DMS153 treated with DMSO at 0.1 percent for 48 hours (cell line): ENCODE data around the gene RAB23.
A peak's percentile ranks its signal among the peaks of the same experiment; 100 is the strongest.
"Not testable (repeated sequence)": the region's sequence is repeated elsewhere in the genome, so short reads cannot be mapped to it uniquely, and the experiment has no call there.

Source experiments
- DNase-seq: peaks from one replicate; lab custom pipeline; 2025; ENCODE audit not compliant: unreplicated experiment; lab: John Stamatoyannopoulos, UW

Gene RAB23

DNA sequence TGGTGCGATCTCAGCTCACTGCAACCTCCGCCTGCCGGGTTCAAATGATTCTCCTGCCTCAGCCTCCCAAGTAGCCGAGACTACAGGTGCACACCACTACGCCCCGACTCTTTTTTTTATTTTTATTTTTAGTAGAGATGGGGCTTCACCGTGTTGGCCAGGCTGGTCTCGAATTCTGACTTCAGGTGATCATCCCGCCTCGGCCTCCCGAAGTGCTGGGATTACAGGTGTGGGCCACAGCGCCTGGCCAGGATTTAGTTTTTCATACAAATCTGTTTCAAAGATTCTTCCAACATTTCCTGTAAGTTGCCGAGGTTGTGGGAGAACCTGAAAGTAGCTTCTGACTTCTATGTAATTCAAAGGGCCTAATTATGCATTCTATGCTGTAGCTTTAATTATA lies 21.4 kb upstream of the RAB23 start:
- DNase-seq: not testable (repeated sequence)

DNA sequence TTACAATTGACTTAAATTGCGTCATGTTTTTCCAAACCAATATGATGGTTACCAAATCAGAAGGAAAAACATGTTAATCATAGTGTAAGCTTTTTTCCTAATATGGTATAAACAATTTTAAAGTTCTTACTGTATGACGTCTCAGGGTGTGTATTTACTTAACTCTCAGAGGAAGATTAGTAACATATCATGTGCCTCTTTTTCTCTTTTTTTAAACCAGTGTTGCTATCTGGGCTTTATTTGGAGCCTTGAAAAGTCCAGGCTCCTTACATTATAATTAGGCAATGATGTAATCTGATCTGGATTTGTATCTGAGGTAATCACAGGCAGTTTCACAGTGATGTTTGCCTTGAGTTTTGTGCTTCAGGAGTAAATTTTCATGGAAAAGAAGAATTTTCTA lies 20.4 kb upstream of the RAB23 start:
- no peak for DNase-seq

DNA sequence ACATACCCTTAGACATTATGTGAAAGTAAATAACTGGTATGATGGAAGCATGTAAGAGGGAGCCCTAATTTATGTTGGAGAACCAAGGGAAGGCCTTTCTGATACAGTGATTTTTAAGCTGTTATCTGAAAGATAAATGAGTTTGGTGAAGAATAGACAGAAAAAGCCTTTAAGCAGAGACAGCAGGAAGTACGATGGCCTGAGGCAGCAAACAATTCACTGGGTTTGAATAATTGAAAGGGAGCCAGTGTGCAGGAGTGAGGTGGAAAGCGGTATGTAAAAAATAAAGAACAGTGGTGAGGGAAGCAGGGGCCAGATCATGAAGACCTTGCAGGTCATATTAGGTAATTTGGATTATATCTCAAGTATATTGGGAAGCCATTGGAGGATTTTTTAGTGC lies 4.1 kb upstream of the RAB23 start:
- DNase-seq: no peak

DNA sequence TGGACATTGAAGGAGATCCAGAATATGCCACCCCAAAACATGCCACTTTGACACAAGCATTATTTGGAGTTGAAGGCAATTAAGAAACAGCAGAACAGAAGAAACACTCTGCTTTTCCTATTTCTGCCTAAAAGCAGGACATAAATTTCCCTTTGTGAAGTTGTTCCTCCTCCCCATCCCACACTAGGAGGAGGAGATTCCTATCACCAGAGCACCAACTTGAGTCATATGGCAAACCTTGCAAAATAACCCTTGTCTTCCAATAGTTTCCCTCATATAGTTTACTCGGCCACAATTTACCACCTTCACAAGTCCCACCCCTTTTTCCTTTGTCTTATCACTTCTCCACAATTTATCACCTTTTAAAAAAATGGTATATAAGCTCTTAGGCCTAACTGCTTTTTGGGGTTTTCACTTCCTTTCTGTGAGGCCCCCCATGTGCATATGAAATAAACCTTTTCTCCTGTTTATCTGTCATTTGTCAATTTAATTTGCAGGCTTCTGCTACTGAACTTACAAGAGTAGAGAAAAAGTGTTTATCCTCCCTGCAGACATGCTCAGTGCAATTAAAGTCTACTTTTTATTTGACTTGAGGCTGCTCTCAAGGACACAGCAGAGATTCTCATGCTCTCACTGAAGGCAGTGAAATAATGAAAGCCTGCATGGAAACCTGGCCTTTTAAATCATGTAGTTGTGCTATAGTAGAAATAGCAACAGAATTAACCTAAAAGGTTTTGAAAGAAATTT lies 2.8 kb upstream of the RAB23 start:
- no peak for DNase-seq

DNA sequence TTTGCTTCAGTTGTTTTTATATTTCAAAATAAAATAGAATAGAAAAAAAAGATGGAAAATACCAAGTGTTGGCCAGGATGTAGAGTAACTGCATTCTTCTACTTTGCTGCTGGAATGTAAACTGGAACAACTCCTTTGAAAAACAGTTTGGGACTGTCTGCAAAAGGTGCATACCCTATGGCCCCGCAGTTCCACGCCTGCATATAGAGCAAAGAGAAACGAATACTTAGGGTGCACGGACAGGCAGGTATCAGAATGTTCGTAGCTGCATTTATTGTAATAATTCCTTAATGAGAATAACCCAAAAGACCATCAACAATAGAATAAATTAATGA lies 603 bp upstream of the RAB23 start:
- DNase-seq: no peak

DNA sequence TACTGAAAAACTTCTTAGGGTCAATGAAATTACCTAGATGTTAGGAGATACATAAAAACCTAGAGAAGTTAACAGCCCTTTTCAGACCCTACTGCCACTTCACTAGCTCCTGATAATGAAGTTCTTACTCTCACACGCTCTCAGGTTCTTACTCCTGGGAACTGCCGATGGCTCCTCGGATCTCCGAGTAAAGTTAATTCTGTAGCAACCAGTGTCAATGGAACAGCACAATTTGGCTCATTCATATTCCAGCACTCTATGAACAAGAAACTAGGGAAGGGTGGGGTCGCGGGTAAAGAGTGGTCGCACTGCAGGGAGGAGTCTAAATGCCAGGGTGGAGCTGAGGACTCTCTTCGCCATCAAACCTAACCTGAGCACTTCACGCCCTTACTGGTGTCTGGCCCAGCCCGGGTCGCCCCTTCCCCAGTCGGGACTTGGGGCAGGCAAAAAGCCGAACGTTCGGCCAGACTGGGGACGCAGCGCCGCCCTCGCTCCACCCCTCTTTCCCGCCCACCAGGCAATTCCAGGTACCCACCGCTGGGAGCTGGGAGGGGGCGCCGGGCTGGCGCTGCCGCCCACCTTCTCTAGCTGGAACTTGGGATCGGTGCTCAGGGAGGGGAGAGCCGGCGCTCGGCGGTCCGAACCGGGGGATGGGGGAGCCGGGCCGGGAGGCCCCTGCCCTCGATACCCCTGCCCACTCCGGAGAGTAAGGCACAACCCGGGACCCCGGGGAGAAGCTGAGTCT lies 744 bp downstream of the RAB23 start:
- peak; percentile 34 for DNase-seq

DNA sequence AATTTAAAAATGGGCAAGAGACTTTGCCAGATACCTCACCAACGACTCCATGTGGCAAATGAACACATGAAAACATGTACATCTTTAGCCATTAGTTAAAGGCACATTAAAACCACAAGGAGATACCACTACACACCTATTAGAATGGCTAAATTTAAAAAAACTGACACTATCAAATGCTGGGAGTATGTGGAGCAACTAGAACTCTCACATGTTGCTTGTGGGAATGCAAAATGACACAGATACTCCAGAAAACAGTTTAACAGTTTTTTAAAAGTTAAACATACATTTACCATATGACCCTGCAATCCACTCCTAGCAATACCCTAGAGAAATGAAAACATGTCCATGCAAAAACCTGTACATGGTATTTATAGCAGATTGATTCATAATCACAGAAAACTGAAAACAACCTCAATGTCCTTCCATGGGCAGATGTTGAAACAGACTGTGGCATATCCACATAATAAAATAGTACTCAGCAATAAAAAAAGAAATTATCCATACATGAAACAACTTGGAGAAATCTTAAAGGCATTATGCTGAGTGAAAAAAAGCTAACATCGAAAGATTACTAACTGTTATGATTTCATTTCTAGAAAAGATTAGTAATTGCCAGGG lies 1.9 kb downstream of the RAB23 start:
- DNase-seq: no peak

DNA sequence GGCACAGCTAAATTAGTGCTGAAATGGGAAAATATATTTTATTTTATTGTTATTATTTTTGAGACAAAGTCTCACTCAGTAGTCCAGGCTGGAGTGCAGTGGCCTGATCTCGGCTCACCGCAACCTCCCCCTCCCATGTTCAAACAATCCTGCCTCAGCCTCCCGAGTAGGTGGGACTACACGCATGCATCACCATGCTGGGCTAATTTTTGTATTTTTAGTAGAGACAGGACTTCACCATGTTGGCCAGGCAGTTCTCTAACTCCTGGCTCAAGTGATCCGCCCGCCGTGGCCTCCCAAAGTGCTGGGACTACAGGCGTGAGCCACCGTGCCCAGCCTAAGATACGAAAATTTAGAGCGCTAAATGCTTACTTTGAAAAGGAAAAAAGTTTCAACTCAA lies 4.8 kb downstream of the RAB23 start:
- no peak for DNase-seq

DNA sequence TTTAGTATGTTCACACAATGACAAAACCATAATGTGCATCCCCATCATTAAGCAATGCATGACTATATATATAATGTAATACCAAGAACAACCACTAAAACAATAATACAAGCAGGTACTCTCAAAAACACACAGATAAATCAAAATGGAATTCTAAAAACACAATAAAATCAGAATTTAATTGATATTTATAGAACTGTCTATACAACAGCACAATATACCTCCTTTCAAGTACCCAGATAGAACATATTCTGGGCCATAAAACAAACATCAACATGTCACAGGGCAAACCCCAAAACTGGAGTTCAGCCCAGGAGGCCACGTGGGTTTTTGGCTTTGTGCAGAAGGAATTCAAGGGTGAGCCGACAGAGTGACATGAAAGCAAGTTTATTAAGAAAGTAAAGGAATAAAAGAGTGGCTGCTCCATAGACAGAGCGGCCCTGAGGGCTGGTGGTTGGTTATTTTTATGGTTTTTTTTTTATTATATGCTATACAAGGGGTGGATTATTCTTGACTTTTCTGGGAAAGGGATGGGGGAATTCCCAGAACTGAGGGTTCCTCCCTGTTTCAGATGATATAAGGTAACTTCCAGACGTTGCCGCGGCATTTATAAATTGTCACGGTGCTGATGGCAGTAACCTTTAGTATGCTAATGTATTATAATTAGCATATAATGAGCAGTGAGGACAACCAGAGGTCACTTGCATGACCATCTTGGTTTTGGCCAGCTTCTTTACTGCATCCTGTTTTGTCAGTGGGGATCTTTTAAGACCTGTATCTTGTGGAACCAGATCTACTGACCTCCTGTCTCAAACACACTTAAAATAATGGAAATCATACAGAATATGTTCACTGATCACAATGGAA lies 5.6 kb downstream of the RAB23 start:
- DNase-seq: no peak

DNA sequence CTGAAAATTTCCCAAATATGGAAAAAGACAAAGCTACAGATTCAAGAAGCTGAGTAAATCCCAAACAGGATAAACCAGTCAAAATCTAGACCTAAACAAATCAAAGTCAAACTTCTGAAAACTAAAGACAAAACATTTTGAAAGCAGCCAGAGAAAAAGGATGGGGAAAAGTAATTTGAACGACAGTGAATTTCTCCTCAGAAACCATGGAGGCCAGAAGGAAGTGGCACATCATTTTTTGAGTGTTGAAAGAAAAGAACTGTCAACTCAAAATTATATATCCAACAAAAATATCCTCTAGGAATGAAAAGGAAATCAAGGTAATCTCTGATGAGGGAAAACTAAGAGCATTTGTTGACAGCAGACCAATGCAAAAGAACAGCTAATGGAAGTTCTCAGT lies 6.8 kb downstream of the RAB23 start:
- no peak for DNase-seq

DNA sequence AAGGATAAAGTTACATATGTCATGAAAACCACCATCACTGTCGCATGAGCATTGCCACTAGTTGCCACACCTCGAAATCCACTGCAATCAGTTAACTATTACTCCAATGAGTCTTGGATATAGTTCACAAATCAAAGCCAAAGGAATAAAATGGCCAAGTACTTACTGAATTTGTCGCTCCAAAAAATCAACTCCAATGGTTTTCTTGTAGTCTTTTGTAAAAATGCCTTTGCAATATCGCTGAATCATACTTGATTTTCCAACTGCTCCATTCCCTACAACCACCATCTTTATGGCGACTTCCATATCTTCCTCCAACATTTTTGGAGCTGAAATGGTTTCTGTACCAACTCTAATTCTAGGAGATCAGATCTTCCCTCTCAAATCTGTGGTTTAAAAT lies 12.0 kb downstream of the RAB23 start:
- DNase-seq: no peak

DNA sequence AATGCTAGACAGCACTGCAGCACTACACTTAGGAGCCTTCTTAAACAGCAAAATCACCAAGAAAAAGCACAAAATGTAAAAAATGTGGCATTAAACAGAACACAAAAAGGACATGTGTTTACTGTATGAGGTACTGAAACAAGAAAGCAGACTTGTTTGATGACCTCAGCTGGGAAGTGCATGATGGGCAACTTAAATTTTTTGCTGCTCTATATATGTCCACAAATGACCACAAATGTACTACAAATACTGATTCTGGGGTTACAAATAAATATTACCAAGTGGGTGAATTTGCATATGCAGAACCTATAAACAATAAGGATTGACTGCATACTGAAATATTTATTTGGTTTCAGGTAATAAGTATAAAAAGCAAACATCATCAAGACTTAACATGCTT lies 13.1 kb downstream of the RAB23 start:
- no peak for DNase-seq

DNA sequence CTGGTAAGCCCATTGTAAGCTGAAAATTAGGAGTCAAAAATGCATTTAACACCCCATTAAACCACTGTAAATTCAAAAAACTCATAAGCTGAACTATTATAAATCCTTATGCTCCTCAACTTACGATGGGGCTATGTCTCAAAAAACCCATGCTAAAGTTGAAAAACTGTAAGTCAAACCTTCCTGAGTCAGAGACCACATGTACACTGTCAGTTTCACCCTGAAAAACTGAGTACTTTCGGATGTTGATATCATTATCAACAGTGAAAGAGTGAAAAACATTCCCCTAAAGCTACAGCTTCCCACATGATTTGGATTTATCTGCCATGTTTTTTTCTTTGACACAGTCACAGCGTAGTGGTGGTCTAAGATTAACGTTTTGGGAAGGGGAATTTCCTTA lies 14.2 kb downstream of the RAB23 start:
- DNase-seq: no peak

DNA sequence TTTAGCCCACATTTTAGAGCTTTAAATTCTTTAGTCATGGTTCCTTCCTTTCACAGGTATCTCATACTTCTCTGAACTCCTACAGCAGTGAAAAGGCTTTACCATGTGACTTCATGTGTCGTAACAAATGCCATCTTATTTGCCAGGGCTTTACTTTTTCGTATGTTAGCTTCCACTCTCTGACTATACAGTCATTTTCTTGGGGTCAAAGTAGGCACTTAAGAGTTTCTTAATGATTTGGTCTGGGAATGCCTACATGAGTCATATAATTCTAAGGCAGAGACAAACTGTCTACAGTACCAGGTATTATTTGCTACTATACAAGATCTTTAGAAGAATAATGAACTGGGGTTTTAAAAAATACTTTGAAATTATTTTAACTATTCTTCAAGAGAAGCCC lies 15.0 kb downstream of the RAB23 start:
- DNase-seq: no peak

DNA sequence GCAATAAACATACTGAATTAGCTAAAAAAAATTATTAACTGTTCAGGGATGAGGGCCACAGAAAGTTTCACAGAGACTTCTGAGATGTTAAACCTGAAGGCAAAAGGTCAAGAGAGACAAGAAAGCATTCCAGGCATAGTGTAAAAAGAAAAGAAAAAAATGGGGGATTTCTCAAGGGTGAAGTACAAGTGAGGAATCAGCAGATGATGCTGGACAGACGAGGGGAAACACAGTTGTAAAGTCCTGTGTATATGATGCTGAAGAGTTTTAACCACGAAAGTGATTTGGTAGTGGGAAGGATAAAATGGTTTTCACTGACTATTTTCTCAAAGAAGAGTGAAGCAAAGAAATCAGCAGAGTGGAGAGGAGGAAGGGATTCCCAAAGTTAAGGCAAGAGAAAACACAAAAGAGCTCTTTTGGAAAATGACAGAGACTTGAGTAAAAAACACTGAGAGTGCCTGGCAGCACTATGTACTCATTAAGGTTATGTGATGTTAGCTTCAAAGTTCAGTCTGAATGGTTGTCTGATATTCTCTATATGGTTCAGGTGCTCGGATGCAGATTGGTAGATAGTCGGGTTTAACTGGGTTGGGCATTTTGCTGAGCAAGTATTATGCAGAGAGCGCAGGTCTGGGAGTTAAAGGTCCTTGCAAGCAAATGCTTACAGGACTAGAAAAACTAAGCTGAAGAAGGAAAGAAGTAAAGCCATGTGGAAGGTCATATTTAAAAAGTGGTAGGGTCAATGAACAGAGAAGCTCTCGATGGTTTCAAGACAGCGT lies 16.4 kb downstream of the RAB23 start:
- DNase-seq: no peak

DNA sequence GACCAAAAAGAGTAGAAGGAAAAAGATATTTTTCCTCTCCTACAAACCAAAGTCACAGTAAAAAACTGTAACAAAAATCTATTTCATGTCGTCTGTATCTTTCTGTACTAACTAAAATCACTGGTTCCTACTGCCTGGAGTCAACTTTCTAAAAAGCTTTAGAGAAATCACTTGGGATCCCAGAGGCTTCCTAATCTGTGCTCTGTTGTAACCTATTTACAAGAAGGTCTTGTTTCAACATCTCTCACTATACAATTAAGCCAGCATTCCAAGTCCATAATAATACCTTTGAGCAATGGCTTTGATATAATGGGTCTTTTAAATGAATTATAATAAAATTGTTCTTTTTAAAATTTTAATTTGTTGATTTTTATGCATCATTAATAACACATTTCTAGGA lies 20.4 kb downstream of the RAB23 start:
- no peak for DNase-seq

DNA sequence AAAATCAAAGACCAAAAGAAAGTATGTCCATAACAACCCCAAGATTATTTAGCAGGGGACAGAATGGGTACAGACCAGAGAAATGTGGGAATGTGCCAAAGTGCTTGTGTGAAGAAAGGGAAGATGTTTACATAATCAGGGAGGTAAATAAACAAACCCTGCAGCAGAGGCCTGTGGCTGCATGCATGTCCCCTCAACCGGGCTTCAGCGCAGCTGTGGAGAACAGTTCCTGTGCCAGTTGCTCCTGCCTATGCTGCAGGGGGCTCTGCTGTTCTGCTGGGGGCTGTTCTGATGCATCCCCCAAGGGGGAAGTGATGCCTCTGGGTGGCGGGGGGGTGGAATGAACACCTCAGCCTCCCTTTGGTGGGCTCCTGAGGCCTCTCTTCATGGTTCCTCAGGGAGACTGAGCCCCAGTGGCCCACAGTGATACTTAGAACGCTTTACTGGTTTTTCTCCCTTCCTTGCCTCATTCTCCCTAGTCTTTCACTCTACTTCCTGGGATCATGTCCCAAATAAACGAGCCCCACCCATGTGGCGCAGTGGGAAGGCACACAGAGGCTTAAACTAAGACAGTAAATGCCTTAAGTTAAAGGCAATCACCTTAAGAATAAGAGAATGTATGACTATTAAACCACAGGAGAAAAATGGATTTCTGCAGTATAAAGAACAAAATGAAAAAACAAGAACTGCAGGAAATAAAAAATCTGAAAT lies 23.0 kb downstream of the RAB23 start:
- no peak for DNase-seq

DNA sequence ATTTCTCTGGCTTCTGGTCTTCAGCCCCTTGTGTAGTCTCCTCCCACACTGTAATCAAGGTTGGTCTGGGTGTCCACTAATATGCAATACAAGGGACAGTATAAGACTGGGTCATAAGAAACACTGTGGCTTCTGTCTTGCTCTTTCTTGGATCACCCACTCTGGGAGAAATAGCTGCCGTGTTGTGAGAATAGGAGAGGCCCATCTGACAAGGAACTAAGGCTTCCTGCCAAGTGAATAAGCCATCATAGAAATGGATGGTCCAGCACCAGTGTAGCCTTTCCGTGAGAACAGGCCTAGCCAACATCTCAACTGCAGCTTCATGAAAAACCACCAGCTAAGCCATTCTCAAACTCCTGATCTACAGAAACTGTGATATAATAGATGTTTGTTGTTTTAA lies 26.6 kb downstream of the RAB23 start:
- no peak for DNase-seq

DNA sequence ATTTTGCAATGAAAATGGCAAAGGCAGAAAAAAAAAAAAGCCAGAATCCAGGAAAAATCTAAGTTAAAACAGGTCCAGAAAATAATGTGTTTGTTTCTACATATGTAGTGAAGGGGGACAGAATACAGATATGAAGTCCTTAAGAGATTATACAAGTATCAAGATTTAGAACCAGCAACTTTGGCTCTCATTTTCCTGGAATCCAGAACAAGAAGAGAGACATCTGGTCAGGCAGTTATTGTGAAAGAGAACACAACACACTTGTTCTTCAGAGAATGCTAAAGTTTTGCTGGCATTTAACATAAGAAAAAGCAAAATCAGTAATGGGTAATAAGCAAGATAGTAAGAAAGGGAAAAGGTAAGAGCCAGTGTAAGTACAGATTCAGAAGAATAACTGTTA lies 28.9 kb downstream of the RAB23 start:
- DNase-seq: no peak

DNA sequence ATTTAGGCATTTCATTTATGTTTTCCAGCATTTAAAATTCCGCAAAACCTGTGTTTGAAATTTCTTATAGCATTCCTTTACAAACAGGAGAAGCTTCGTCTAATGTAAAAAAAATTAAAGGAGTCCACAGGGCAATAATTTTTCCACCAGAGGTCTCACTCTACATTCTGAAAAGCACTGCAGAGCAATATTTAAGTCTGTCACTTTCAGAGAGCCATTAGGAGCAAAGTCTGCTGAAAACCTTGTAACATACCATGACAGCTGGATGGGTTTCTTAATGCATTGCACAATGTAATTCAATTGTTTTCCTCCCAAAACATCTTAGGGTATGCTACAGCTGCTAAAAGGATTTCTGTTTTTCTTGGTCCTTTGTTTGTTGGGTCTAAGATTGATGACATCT lies 32.0 kb downstream of the RAB23 start:
- DNase-seq: peak; percentile 3
